A375 (cell line): ENCODE measurements around the gene APOBEC3G. TPM values are rescaled to one million over a fixed set of nuclear protein-coding genes. Genes with fewer than 3 reads are reported as not detected.

Experiments used
- small RNA-seq: library from RNA; depleted of rRNA; stranded (forward); fragments of <200 nt; gene quantifications from one replicate; pipeline ENCODE3, GENCODE V24; 2014
- total RNA-seq: library from RNA; depleted of rRNA; stranded (reverse); fragments of >200 nt; shearing (Covaris generic); gene quantifications from 2 replicates; pipeline ENCODE4 v1.2.3, GENCODE V29; 2014; rRNA removed

The APOBEC3G gene
- total RNA-seq: 39.1 and 39.8 TPM in 2 replicates

DNA sequence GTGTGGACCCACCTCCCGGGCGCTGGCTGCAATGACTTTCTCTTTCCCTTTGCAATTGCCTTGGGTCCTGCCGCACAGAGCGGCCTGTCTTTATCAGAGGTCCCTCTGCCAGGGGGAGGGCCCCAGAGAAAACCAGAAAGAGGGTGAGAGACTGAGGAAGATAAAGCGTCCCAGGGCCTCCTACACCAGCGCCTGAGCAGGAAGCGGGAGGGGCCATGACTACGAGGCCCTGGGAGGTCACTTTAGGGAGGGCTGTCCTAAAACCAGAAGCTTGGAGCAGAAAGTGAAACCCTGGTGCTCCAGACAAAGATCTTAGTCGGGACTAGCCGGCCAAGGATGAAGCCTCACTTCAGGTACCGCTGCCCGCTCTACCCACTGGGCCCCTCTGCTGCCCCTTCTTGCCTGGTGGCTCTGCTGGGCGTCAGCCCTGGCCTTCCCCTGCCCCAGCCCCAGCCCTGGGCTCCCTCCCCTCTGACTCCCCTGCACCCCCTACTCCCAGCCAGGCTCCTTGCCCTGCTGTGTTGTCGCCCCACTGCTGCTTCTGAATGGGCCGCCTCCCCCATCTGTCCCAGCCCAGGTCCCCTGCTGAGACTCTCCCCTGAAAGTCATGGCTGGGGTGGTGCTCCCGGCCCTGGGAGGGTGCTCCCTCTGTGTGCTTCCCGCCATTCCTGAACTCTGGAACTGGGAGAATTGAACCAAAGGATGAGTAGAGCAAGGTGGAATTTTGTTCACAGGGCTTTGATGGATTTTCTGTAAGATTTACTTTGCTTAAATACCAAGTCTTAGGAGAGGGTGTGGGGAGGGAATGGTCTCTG lies at the start of gene APOBEC3G:
Gene APOBEC3G (plus strand): TSS at position 250 of the 815 bp plus-strand sequence. CDS start 87 bp downstream, at position 337.

DNA sequence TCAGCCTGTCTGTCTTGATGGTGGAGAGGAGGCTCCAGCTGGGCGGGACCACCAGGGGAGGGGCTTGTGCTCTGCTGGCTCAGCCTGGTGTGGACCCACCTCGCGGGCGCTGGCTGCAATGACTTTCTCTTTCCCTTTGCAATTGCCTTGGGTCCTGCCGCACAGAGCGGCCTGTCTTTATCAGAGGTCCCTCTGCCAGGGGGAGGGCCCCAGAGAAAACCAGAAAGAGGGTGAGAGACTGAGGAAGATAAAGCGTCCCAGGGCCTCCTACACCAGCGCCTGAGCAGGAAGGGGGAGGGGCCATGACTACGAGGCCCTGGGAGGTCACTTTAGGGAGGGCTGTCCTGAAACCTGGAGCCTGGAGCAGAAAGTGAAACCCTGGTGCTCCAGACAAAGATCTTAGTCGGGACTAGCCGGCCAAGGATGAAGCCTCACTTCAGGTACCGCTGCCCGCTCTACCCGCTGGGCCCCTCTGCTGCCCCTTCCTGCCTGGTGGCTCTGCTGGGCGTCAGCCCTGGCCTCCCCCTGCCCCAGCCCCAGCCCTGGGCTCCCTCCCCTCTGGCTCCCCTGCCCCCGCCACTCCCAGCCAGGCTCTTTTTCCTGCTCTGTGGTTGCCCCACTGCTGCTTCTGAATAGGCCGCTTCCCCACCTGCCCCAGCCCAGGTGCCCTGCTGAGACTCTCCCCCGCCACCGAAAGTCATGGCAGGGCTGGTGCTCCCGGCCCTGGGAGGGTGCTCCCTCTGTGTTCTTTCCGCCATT lies 36.4 kb upstream of the APOBEC3G start, which contains the start of gene APOBEC3F:
Gene APOBEC3F (plus strand): TSS at position 327 of the 759 bp plus-strand sequence. CDS start 97 bp downstream, at position 424.

GRCh38 chr22:39097098-39098020 lies 20.3 kb downstream of the APOBEC3G start, which contains the start of gene APOBEC3H:
Gene APOBEC3H, plus strand, starts transcription at chr22:39097244. Its CDS starts 3,035 bp downstream, at chr22:39100279.

Small RNA genes within 50 kb of the gene (small RNA-seq; reads per million reads assigned to genes)
- gene AL022318.2 (not detected), gene COX5BP7 (not detected)

Other genes starting within 250 kb of the APOBEC3G start
- gene NPTXR, start 233.2 kb upstream of the APOBEC3G start, total RNA-seq: 0.83 and 1.3 TPM in 2 replicates
- gene CBX6, start 205.1 kb upstream of the APOBEC3G start, total RNA-seq: 44.1 and 46.6 TPM in 2 replicates
- gene APOBEC3A, start 119.7 kb upstream of the APOBEC3G start, total RNA-seq: not detected in 2 replicates
- gene APOBEC3B, start 94.9 kb upstream of the APOBEC3G start, total RNA-seq: 8.8 and 14.1 TPM in 2 replicates
- 3.8 and 5.8 TPM in 2 replicates for gene APOBEC3C, start 63.0 kb upstream of the APOBEC3G start, total RNA-seq
- 4.3 and 7.3 TPM in 2 replicates for gene APOBEC3D, start 56.1 kb upstream of the APOBEC3G start, total RNA-seq
- 2.9 and 3.5 TPM in 2 replicates for gene APOBEC3F, start 36.4 kb upstream of the APOBEC3G start, total RNA-seq
- 0.40 and 2.1 TPM in 2 replicates for gene APOBEC3H, start 20.0 kb downstream of the APOBEC3G start, total RNA-seq
- 3.7 and 4.1 TPM in 2 replicates for gene CBX7, start 75.4 kb downstream of the APOBEC3G start, total RNA-seq
- gene PDGFB, start 167.7 kb downstream of the APOBEC3G start, total RNA-seq: 3.8 and 5.5 TPM in 2 replicates
- 2,938 and 3,056 TPM in 2 replicates for gene RPL3, start 242.3 kb downstream of the APOBEC3G start, total RNA-seq